Effector memory CD4-positive, alpha-beta T cell (primary cell): ENCODE measurements around the gene FNDC3B.

ENCODE experiments used
- DNase-seq, 3 donors: peaks; one replicate each; pipeline ENCODE4 v3.0.0-alpha.2; 2020
- H3K27ac ChIP-seq: 2 replicates; pipeline ENCODE4 v1.7.0; 2013; ENCODE audit warnings: mild to moderate bottlenecking, low read length, moderate library complexity; ENCODE audit not compliant: insufficient read depth, poor library complexity, severe bottlenecking
- H3K27me3 ChIP-seq: replicated peaks from 2 replicates; pipeline ENCODE4 v1.7.0; 2013; ENCODE audit warnings: mild to moderate bottlenecking, low read length; ENCODE audit not compliant: insufficient read depth, control insufficient read depth, poor library complexity, severe bottlenecking
- H3K36me3 ChIP-seq: 2 replicates; pipeline ENCODE4 v1.7.0; 2013; ENCODE audit warnings: mild to moderate bottlenecking, low read length, moderate library complexity; ENCODE audit not compliant: control insufficient read depth, insufficient read depth
- H3K4me1 ChIP-seq: 2 replicates; pipeline ENCODE4 v1.7.0; 2013; ENCODE audit warnings: low read length, mild to moderate bottlenecking; ENCODE audit not compliant: control insufficient read depth, insufficient read depth, poor library complexity, severe bottlenecking
- H3K4me3 ChIP-seq: 2 replicates; pipeline ENCODE4 v1.7.0; 2013; ENCODE audit warnings: low read length, low read depth, mild to moderate bottlenecking; ENCODE audit not compliant: insufficient read depth, poor library complexity, severe bottlenecking
- H3K9me3 ChIP-seq: 2 replicates; pipeline ENCODE4 v1.7.0; 2013; ENCODE audit warnings: mild to moderate bottlenecking, low read length, moderate library complexity; ENCODE audit not compliant: control insufficient read depth

FNDC3B gene

GRCh38 chr3:172441581-172441980 lies 402.2 kb downstream of the FNDC3B start:
- H3K27ac ChIP-seq = no peak overlapping the region
- DNase-seq = no peak
- no peak overlapping the region for H3K4me3 ChIP-seq
- H3K27me3 ChIP-seq = peaks cover 7% of the 10 kb centered on the region
- H3K9me3 ChIP-seq = no peaks in the 10 kb centered on the region
- no peaks in the 10 kb centered on the region for H3K4me1 ChIP-seq
- H3K36me3 ChIP-seq = no peaks in the 10 kb centered on the region

GRCh38 chr3:172442606-172443005 lies 403.2 kb downstream of the FNDC3B start:
- Histone ChIP-seq H3K4me3 (no peak overlapping the region), H3K36me3 (no peaks in the 10 kb centered on the region), H3K27ac (no peak overlapping the region), H3K4me1 (peaks cover 1% of the 10 kb centered on the region), H3K9me3 (no peaks in the 10 kb centered on the region), H3K27me3 (peaks cover 16% of the 10 kb centered on the region)
- DNase-seq = no peak

GRCh38 chr3:172444821-172445220 lies 405.4 kb downstream of the FNDC3B start:
- no peaks in the 10 kb centered on the region for H3K9me3 ChIP-seq
- H3K27ac ChIP-seq = no peak overlapping the region
- peaks cover 38% of the 10 kb centered on the region for H3K27me3 ChIP-seq
- no peak for DNase-seq
- peaks cover 18% of the 10 kb centered on the region for H3K4me1 ChIP-seq
- no peaks in the 10 kb centered on the region for H3K36me3 ChIP-seq
- H3K4me3 ChIP-seq = no peak overlapping the region

- no peaks in the 10 kb centered on the region for H3K9me3 ChIP-seq
- H3K36me3 ChIP-seq = no peaks in the 10 kb centered on the region
- peaks cover 40% of the 10 kb centered on the region for H3K27me3 ChIP-seq
- H3K27ac ChIP-seq = no peak overlapping the region
- H3K4me3 ChIP-seq = no peak overlapping the region
- peaks cover 18% of the 10 kb centered on the region for H3K4me1 ChIP-seq
- DNase-seq = no peak
These were observed 406.8 kb downstream of the FNDC3B start for GRCh38 chr3:172446198-172446597.

GRCh38 chr3:172447611-172448579 lies 408.5 kb downstream of the FNDC3B start, which contains the start of gene GHSR:
Gene GHSR, minus strand, starts transcription at chr3:172448456. Its CDS starts 43 bp downstream, at chr3:172448413.
- no peak for DNase-seq
- Histone ChIP-seq H3K27ac (no peak within 1 kb of the TSS), H3K36me3 (no peaks in the 10 kb centered on the region), H3K4me1 (peaks cover 18% of the 10 kb centered on the region), H3K9me3 (no peaks in the 10 kb centered on the region), H3K27me3 (peaks cover 40% of the 10 kb centered on the region), H3K4me3 (peak within 1 kb of the TSS; percentile 32)

- Histone ChIP-seq H3K9me3 (no peaks in the 10 kb centered on the region), H3K27ac (no peak overlapping the region), H3K36me3 (no peaks in the 10 kb centered on the region), H3K4me3 (peak overlapping the region; percentile 32), H3K27me3 (peaks cover 40% of the 10 kb centered on the region), H3K4me1 (peaks cover 18% of the 10 kb centered on the region)
- DNase-seq = no peak
These were observed 409.5 kb downstream of the FNDC3B start for GRCh38 chr3:172448661-172449465.

GRCh38 chr3:172449466-172450149 lies 410.2 kb downstream of the FNDC3B start:
- H3K9me3 ChIP-seq = no peaks in the 10 kb centered on the region
- H3K27me3 ChIP-seq = peaks cover 40% of the 10 kb centered on the region
- H3K4me1 ChIP-seq = peaks cover 18% of the 10 kb centered on the region
- no peak overlapping the region for H3K27ac ChIP-seq
- no peaks in the 10 kb centered on the region for H3K36me3 ChIP-seq
- DNase-seq = no peak
- no peak overlapping the region for H3K4me3 ChIP-seq
